Endothelial cell of umbilical vein (primary cell): ENCODE data around the gene AASDHPPT.

Experiments
- CTCF ChIP-seq, 2 donors: IDR thresholded peaks; 1 replicate in 1 of 2; 2 replicates in 1 of 2; pipeline ENCODE4 v1.5.1; 2011; ENCODE audit warnings: low read length in 2 of 2, mild to moderate bottlenecking in 2 of 2, moderate library complexity in 2 of 2, control low read depth in 1 of 2, inconsistent platforms in 1 of 2, low read depth in 1 of 2; ENCODE audit not compliant: insufficient read depth in 1 of 2; ENCODE audit errors: extremely low read depth in 1 of 2
- EZH2 ChIP-seq: IDR thresholded peaks from 2 replicates; pipeline ENCODE4 v1.6.1; 2012; ENCODE audit warnings: borderline replicate concordance, low read depth, mild to moderate bottlenecking, moderate library complexity, low read length, inconsistent platforms; ENCODE audit not compliant: severe bottlenecking
- POLR2A ChIP-seq: IDR thresholded peaks from 2 replicates; pipeline ENCODE4 v1.6.1; 2012; ENCODE audit warnings: low read depth, mild to moderate bottlenecking, control low read depth, low read length

DNA sequence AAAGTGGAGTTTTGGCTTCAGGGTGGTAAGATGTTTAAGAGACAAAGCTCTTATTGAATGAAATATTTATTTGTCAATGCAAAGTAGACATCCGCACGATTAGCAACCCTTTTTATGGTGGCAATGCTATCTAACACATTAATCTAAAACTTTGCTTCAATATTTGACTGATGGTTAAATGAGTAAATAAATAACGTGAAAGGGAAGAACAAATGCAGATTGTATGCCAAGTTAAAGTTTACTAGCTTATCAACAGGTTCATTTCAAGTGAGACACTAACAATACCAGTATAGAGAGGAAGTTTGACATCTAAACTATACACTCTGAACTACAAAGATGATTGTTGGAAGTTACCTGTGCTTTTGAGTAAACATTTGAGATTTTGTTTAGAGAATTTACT lies 50.1 kb downstream of the AASDHPPT start:
- TF ChIP-seq CTCF (IDR thresholded peaks at IDR 0.05; ENCODE audit: extremely low read depth in 1 of 2, insufficient read depth in 1 of 2, low read depth in 1 of 2, low read length in 2 of 2) (no peak), EZH2 (no peak), POLR2A (no peak)
